HG03439 (cell line): ENCODE data around the gene IL10RA.

Experiments
- ATAC-seq: cut with Tn5 transposase; IDR thresholded peaks from one replicate; pipeline ENCODE4 v1.9.1; 2021; ENCODE audit warnings: mild to moderate bottlenecking, moderate library complexity; ENCODE audit not compliant: unreplicated experiment

IL10RA gene

DNA sequence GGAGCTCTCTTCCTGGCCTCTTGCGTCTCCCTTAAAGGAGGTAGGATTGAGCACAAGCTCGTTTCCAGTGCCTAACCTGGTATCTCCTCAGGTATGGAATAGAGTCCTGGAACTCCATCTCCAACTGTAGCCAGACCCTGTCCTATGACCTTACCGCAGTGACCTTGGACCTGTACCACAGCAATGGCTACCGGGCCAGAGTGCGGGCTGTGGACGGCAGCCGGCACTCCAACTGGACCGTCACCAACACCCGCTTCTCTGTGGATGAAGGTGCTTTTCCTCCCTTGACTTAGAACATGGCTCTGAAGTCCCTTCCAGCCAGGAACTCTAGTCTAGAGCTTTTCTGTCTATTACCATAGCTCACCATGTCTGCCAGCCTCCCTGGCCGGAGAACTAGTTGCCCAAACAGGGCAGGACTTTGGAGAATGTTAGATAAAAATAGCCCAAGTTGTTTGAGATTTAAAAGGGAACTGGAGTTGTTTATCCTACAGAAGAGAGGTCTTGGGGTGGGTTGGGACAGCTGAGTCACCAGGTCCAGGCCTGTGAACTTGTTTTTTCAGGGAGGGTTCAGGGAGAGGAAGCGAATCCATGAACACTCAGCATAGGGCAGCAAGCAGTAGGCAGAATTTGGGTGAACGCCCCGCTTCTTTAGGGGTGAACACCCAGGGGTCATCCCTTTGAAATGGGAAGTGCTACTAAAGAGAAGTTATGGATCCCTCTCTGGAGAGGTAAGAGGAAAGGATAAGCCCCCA, 3.3 kb downstream of the IL10RA start:
- no peak for ATAC-seq

DNA sequence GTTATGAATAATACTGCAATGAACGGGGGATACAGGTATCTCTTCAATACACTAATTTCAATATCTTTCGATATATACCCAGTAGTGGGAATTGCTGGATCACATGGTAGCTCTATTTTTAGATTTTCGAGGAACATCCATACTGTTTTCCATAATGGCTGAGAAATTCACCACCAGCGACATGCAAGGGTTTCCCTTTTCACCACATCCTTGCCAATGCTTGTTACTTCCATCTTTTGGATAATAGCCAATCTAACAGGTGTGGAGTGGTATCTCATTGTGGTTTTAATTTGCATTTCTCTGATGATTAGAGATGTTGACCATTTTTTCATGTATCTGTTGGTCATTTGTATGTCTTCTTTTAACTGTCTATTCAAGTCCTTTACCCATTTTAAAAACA, 5.9 kb downstream of the IL10RA start:
- no peak for ATAC-seq

DNA sequence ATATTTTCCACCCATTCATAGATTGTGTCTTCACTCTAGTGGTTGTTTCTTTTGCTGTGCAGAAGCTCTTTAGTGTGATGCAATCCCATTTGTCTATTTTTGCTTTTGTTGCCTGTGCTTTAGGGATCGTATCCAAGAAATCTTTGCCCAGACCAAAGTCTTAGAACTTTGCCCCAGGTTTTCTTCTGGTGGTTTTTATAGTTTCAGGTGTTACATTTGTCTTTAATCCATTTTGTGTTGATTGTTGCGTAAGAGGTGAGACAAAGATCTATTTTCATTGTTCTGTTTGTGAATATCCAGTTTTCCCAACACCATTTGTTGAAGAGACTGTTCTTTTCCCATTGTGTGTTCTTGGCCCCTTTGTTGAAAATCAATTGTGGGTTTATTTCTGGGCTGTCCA, 6.4 kb downstream of the IL10RA start:
- no peak for ATAC-seq

DNA sequence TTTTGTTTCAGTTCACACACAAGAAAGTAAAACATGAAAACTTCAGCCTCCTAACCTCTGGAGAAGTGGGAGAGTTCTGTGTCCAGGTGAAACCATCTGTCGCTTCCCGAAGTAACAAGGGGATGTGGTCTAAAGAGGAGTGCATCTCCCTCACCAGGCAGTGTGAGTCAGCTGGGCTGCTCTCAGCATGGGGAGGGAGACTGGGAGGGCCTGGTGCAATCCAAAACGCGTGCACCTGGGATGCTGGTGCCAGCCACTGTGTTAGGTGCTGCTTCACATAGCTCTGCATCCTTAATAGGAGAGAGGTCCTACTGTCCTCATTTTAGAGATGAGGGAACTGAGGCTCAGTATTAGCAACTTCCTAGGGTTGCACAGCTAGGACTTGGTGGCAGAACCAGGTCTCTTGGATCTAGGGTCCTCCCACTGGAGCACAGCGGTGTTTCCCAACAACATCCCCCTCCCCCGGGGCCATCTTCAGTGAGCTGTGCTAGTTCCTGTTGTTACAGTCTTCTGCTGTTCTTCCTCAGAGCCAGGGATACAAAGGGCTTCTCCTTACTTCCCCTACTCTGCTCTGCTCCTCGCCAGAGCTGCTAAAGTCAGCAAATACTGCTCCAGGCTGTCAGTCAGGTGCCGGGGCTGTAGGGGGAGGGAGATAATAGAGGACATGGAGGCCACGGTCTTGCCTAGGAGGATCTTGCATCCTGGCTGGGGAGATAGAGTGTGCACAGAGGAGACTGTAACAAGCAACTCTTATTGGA, 8.0 kb downstream of the IL10RA start:
- no peak for ATAC-seq

DNA sequence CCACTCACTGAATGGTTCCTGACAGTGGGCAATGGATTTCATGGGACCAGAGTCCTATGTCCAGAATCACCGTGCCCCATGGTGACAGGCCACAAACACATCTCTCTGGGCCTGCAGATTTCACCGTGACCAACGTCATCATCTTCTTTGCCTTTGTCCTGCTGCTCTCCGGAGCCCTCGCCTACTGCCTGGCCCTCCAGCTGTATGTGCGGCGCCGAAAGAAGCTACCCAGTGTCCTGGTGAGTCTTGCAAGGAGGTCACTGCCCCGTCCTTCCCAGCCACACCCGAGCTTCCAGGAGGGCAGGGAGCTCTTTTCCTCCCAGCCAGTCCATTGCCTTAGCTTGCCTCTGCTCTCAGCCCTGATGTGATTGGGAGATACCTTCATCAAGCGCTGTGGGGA, 9.3 kb downstream of the IL10RA start:
- ATAC-seq, result no peak

DNA sequence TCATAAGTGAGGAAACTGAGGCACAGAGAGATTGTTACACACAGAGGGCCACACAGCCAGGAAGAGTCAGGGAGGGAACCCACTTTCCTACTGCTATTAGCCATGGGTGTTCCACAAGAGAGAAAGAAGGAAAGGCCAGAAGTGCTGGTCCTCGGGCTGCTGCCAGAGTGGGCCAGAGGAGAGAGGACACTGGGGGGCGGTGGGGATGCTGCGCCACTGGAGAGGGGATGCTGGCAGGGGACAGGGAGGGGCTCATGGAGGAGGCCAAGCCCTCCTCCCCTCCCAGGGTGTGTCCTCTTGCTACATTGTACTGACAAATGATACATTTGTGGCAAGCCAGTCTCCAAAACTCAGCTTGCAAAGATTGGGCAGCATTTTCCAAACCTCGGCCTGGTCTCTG, 9.9 kb downstream of the IL10RA start:
- no peak for ATAC-seq

DNA sequence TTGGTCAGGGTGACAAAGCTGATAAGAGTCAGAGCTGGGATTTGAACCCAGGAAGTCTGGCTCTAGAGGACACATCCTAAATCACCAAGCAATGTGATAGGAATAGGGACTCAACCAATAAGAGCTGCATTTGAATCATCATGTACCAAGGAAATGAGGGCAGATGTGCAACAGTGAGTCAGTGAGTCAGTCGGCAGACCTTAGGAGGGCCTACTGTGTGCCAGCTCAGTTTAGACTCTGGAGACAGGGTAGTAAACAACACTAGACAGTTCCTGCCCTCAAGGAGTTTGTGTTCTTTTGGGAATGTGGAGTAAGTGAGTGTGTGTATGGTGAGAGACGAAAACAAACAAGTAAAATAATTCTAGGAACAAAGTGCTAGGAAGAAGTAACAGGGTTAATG, 11.2 kb downstream of the IL10RA start:
- ATAC-seq, result no peak

DNA sequence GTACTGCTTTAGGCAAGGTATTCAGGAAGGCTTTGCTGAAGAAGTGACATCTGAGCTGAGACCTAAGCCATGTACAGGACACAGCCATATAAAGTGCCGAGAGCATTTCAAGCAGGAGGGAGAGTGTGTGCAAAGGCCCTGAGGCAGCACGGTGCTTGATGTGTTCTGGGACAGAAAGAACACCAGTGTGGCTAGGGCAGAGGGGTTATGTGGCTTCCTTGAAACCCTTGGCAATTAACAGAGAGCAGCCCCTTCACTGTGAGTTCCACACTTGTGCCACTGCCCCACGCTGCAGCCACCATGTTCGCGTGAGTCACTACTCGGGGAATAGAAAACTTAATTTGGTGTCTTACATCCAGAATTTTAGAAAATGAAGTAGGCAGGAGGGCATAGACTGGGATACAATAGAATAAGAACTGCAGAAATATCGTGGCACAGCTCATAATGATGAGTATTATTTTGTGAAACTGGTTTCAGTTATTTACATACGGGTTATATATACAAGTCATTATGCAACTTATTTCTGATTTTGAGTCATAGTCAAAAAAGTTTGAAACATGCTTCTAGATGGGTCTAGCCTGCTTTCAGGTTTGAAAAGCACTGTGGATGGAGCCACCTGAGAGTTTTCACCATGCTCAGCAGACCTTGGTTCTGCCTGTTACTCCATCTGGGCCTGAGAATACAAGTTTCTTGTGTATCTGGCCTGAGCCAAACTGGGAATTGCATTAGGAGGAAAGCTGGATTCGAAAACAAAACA, 11.8 kb downstream of the IL10RA start:
- peak; percentile 63 for ATAC-seq

DNA sequence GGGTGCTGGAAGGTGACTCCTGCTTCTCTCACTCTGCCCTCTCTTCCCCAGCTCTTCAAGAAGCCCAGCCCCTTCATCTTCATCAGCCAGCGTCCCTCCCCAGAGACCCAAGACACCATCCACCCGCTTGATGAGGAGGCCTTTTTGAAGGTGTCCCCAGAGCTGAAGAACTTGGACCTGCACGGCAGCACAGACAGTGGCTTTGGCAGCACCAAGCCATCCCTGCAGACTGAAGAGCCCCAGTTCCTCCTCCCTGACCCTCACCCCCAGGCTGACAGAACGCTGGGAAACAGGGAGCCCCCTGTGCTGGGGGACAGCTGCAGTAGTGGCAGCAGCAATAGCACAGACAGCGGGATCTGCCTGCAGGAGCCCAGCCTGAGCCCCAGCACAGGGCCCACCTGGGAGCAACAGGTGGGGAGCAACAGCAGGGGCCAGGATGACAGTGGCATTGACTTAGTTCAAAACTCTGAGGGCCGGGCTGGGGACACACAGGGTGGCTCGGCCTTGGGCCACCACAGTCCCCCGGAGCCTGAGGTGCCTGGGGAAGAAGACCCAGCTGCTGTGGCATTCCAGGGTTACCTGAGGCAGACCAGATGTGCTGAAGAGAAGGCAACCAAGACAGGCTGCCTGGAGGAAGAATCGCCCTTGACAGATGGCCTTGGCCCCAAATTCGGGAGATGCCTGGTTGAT, 12.6 kb downstream of the IL10RA start:
- ATAC-seq, result no peak

DNA sequence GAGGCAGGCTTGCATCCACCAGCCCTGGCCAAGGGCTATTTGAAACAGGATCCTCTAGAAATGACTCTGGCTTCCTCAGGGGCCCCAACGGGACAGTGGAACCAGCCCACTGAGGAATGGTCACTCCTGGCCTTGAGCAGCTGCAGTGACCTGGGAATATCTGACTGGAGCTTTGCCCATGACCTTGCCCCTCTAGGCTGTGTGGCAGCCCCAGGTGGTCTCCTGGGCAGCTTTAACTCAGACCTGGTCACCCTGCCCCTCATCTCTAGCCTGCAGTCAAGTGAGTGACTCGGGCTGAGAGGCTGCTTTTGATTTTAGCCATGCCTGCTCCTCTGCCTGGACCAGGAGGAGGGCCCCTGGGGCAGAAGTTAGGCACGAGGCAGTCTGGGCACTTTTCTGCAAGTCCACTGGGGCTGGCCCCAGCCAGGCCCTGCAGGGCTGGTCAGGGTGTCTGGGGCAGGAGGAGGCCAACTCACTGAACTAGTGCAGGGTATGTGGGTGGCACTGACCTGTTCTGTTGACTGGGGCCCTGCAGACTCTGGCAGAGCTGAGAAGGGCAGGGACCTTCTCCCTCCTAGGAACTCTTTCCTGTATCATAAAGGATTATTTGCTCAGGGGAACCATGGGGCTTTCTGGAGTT, 13.3 kb downstream of the IL10RA start:
- no peak for ATAC-seq

DNA sequence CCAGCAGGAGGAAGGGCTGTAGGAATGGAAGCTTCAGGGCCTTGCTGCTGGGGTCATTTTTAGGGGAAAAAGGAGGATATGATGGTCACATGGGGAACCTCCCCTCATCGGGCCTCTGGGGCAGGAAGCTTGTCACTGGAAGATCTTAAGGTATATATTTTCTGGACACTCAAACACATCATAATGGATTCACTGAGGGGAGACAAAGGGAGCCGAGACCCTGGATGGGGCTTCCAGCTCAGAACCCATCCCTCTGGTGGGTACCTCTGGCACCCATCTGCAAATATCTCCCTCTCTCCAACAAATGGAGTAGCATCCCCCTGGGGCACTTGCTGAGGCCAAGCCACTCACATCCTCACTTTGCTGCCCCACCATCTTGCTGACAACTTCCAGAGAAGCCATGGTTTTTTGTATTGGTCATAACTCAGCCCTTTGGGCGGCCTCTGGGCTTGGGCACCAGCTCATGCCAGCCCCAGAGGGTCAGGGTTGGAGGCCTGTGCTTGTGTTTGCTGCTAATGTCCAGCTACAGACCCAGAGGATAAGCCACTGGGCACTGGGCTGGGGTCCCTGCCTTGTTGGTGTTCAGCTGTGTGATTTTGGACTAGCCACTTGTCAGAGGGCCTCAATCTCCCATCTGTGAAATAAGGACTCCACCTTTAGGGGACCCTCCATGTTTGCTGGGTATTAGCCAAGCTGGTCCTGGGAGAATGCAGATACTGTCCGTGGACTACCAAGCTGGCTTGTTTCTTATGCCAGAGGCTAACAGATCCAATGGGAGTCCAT, 14.1 kb downstream of the IL10RA start:
- ATAC-seq, result no peak

DNA sequence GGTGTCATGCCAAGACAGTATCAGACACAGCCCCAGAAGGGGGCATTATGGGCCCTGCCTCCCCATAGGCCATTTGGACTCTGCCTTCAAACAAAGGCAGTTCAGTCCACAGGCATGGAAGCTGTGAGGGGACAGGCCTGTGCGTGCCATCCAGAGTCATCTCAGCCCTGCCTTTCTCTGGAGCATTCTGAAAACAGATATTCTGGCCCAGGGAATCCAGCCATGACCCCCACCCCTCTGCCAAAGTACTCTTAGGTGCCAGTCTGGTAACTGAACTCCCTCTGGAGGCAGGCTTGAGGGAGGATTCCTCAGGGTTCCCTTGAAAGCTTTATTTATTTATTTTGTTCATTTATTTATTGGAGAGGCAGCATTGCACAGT, 14.6 kb downstream of the IL10RA start:
- ATAC-seq, result no peak

DNA sequence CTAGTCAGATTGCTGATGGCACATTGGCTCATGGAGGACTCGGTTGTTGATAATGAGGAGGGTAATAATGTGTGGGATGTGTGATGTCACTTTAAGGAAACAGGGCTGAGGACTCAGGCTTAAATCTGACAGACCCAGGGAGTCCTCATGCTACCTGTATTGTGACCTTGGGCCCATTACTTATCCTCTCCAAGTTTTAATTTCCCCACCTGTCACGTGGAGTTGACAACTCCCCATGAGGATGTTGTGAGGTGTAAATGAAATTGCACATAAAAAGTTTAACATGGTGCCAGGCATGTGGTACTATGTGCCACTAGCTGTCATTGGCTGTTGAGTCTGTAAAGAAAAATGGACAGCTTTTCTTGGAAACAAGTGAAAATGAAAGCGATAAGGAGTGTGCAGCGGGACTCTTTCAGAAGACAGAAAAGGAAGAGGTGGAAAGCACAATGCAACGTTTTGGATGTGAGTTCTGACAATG, 15.3 kb downstream of the IL10RA start:
- ATAC-seq, result no peak

DNA sequence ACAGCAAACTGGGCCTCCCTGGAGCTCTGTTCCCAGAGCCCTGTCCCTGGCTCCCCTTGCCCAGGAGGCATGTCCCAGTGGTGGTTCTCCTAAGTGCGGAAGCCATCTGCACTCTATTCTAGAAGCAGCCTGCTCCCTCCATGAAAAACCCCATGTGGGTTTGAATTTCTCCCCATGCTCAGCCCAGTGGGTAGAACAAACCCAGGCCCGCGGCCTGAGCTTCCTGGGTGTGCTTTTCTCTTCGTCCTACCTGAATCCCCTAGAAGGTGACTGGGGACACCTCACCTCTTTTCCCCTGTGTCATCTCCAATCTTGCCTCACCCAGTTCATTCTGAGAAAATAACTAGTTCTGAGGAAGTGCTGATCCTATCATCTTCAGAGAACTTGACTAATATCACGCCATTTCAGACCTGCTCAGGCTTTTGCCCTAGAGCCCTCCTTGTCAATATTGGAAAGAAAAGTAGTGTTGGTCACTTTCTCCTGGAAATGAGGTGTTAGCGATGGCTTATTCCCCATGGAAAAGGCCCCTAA, 15.9 kb downstream of the IL10RA start:
- ATAC-seq, result no peak

DNA sequence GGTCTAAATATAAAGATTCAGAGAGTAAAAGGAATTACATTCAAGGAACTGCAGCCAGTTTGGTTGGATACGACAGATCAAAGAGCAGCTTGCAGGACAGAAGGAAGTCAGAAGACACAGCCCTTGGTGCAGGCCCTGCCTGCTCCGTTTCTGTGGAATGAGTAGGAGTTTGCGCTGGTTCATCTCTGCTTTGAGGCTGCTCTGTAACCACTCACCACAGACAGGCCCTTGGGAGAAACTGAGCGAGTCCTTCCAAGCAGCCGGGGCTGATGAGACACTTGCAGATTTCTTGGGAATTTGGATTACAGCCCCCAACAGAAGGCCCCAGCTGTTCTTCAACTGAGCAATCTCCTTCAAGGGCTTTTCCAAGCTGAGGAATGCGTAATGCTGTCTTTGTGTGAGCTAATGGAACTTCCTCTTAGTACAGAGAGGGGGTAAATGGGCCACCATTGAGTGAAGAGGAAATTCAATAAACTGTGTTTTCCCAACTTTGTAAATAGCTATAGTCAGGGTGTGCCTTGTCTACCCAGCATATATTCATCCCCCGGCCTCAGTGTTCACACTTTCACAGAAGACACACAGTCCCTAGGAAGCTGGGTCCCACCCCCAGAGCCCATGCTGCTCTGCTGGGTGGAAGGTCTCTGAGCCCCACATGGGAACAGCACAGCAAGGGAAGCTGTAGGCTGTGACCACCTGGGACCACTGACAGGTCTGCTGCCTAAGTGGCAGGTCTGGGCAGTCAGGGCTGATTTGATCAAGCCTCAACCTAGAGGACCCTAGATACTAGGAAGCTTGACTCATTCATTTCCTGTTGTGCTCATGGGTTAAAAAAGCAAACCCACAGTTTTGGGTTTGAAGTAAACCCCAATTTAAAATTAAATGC, 16.6 kb downstream of the IL10RA start:
- ATAC-seq, result no peak

DNA sequence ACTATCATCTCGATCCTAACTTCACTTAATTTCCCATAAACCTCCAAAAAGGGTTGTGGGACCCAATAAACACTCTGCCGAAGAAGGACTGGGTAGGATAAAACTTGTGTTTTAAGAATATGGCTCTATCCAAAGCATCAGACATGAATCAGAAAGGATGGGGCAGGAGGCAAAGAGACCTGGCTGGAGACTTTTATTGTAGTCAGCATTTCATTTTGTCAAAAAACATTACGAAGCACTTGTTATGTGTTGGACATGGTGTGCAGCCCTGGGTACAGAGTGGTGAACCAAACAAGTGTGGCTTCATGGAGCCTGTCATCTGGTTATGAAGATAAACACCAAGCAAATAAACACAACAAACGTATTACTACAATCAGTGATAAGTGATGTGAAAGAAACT, 17.3 kb downstream of the IL10RA start:
- no peak for ATAC-seq

DNA sequence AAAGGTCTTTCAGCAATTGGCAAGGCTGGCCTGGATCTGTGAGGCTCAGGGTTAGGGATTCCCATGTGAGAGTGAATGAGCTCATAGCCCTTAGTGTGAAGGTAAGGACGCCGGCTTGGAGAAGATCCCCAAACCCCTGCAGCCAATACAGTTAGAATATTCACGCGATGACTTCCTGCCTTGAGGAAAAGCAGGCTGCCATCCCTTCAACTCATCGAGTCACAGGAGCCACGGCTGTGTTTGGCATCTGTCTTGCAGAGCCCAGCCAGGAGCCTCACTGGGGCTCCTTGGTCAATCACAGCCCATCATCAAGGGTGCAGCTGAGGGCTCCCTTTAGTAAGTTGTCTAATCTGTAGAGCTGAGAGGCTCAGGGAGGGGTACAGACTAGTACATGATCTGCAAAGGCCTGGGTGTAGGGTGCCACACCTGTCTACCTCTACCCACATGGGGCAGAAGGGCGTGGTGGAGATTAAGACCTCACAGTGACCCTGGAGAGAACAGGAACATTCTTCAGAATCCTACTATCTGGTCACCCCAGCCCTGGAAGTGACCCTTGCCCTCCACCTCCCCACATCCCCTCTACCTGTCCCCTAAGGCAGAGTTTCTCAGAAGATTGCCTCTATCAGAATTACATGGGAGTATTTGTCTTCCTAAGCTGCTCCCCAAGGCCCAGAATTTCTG, 18.5 kb downstream of the IL10RA start:
- no peak for ATAC-seq
